Ishikawa (cell line): ENCODE measurements around the gene ACYP2.

ENCODE experiments used
- CEBPB ChIP-seq: IDR thresholded peaks from 2 replicates; pipeline ENCODE4 v1.6.1; 2012
- CREB1 ChIP-seq: IDR thresholded peaks from 2 replicates; pipeline ENCODE4 v1.6.1; 2012; ENCODE audit warnings: low read depth
- EP300 ChIP-seq: IDR thresholded peaks from 2 replicates; pipeline ENCODE4 v1.6.1; 2012; ENCODE audit warnings: borderline replicate concordance
- NFIC ChIP-seq: IDR thresholded peaks from 2 replicates; pipeline ENCODE4 v1.6.1; 2012
- RAD21 ChIP-seq: IDR thresholded peaks from 2 replicates; pipeline ENCODE4 v1.6.1; 2012; ENCODE audit warnings: low read depth
- TAF1 ChIP-seq: IDR thresholded peaks from 2 replicates; pipeline ENCODE4 v1.6.1; 2012; ENCODE audit warnings: low read depth, mild to moderate bottlenecking
- TCF12 ChIP-seq: IDR thresholded peaks from 2 replicates; pipeline ENCODE4 v1.6.1; 2012; ENCODE audit warnings: low read depth
- TF ChIP-seq, protein P1 (sequence below): IDR thresholded peaks from 2 replicates; pipeline ENCODE4 v1.6.1; 2012; ENCODE audit warnings: low read depth, mild to moderate bottlenecking
- TF ChIP-seq, protein P2 (sequence below): IDR thresholded peaks from 2 replicates; pipeline ENCODE4 v1.6.1; 2012

DNA sequence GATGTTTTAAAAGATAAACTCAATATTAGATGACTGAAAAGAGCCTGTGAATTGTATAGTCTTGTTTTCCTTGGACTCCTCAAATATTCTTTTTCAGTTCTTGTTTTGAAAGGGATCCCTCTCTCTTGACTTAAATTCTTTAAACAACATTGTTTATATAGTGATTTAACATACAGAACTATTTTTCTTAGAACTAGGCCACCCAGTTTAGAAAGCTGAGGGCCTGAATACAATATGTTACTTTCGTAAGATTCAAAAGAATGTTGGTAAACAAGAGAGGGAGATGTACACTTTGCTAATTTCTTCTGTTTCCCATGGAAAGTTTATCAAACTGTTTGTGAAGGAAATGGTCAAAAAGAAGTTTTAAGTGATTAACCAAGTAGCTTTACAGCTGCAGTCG, 146.1 kb downstream of the ACYP2 start:
- TF ChIP-seq CREB1: no peak
- TF ChIP-seq, protein P1, sequence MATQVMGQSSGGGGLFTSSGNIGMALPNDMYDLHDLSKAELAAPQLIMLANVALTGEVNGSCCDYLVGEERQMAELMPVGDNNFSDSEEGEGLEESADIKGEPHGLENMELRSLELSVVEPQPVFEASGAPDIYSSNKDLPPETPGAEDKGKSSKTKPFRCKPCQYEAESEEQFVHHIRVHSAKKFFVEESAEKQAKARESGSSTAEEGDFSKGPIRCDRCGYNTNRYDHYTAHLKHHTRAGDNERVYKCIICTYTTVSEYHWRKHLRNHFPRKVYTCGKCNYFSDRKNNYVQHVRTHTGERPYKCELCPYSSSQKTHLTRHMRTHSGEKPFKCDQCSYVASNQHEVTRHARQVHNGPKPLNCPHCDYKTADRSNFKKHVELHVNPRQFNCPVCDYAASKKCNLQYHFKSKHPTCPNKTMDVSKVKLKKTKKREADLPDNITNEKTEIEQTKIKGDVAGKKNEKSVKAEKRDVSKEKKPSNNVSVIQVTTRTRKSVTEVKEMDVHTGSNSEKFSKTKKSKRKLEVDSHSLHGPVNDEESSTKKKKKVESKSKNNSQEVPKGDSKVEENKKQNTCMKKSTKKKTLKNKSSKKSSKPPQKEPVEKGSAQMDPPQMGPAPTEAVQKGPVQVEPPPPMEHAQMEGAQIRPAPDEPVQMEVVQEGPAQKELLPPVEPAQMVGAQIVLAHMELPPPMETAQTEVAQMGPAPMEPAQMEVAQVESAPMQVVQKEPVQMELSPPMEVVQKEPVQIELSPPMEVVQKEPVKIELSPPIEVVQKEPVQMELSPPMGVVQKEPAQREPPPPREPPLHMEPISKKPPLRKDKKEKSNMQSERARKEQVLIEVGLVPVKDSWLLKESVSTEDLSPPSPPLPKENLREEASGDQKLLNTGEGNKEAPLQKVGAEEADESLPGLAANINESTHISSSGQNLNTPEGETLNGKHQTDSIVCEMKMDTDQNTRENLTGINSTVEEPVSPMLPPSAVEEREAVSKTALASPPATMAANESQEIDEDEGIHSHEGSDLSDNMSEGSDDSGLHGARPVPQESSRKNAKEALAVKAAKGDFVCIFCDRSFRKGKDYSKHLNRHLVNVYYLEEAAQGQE: no peak
- TF ChIP-seq TAF1: no peak
- no peak for TF ChIP-seq NFIC
- no peak for TF ChIP-seq RAD21
- no peak for TF ChIP-seq EP300
- TF ChIP-seq, protein P2, sequence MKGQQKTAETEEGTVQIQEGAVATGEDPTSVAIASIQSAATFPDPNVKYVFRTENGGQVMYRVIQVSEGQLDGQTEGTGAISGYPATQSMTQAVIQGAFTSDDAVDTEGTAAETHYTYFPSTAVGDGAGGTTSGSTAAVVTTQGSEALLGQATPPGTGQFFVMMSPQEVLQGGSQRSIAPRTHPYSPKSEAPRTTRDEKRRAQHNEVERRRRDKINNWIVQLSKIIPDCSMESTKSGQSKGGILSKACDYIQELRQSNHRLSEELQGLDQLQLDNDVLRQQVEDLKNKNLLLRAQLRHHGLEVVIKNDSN: no peak
- TF ChIP-seq CEBPB: no peak
- no peak for TF ChIP-seq TCF12
